Liver (tissue), 9 donors: ENCODE results near the gene NFE2L1. TPM values are rescaled to one million over a fixed set of nuclear protein-coding genes. Genes with fewer than 3 reads are reported as not detected.

Experiments used
- DNase-seq: peaks from one replicate; pipeline ENCODE4 v3.0.0-alpha.2; 2017; ENCODE audit warnings: low spot score
- H3K27ac ChIP-seq, 2 donors: one replicate each; pipeline ENCODE4 v1.7.0; 2013; ENCODE audit warnings: inconsistent platforms in 2 of 2, low read length in 2 of 2, control low read depth in 1 of 2, low read depth in 1 of 2, mild to moderate bottlenecking in 1 of 2
- H3K27me3 ChIP-seq, 4 donors: one replicate each; pipeline versions ENCODE4 v1.6.1 to v1.7.0; 2013; ENCODE audit warnings: low read length in 3 of 4, inconsistent platforms in 1 of 4, mild to moderate bottlenecking in 1 of 4, moderate library complexity in 1 of 4; ENCODE audit not compliant: control insufficient read depth in 4 of 4, insufficient read depth in 4 of 4
- H3K36me3 ChIP-seq, 4 donors: one replicate each; pipeline versions ENCODE4 v1.6.1 to v1.7.0; 2013; ENCODE audit warnings: low read length in 3 of 4, mild to moderate bottlenecking in 3 of 4, low read depth in 1 of 4, moderate library complexity in 1 of 4; ENCODE audit not compliant: control insufficient read depth in 4 of 4, insufficient read depth in 3 of 4
- H3K4me1 ChIP-seq, 4 donors: one replicate each; pipeline versions ENCODE4 v1.6.1 to v1.7.0; 2013; ENCODE audit warnings: low read length in 3 of 4, mild to moderate bottlenecking in 3 of 4, moderate library complexity in 1 of 4; ENCODE audit not compliant: control insufficient read depth in 4 of 4, insufficient read depth in 4 of 4
- H3K4me3 ChIP-seq, 3 donors: one replicate each; pipeline versions ENCODE4 v1.6.1 to v1.7.0; 2013; ENCODE audit warnings: low read length in 3 of 3, control low read depth in 1 of 3, low read depth in 1 of 3, mild to moderate bottlenecking in 1 of 3
- H3K9ac ChIP-seq, 2 donors: one replicate each; pipeline ENCODE4 v1.7.0; 2013; ENCODE audit warnings: low read length in 2 of 2, mild to moderate bottlenecking in 2 of 2, moderate library complexity in 2 of 2, control low read depth in 1 of 2, low read depth in 1 of 2
- H3K9me3 ChIP-seq, 4 donors: one replicate each; pipeline versions ENCODE4 v1.6.1 to v1.7.0; 2013; ENCODE audit warnings: low read length in 3 of 4; ENCODE audit not compliant: control insufficient read depth in 4 of 4
- EGR1 ChIP-seq, 2 donors: IDR thresholded peaks; 2 replicates each; pipeline ENCODE4 v1.6.1; 2016 to 2018; ENCODE audit warnings: antibody characterized with exemption in 2 of 2, low read depth in 2 of 2
- FOXA1 ChIP-seq: IDR thresholded peaks from 2 replicates; pipeline ENCODE4 v1.6.1; 2016; ENCODE audit warnings: antibody characterized with exemption
- FOXA2 ChIP-seq: IDR thresholded peaks from 2 replicates; pipeline ENCODE4 v1.6.1; 2016; ENCODE audit warnings: antibody characterized with exemption
- GABPA ChIP-seq, 2 donors: IDR thresholded peaks in 1 of 2; conservative IDR thresholded peaks in 1 of 2; 2 replicates each; pipeline ENCODE4 v1.6.1; 2016; ENCODE audit warnings: antibody characterized with exemption in 2 of 2, mild to moderate bottlenecking in 1 of 2, moderate library complexity in 1 of 2
- HNF4A ChIP-seq, 2 donors: conservative IDR thresholded peaks; 2 replicates each; pipeline ENCODE4 v1.6.1; 2016; ENCODE audit warnings: antibody characterized with exemption in 2 of 2, mild to moderate bottlenecking in 2 of 2
- HNF4G ChIP-seq: IDR thresholded peaks from 2 replicates; pipeline ENCODE4 v1.6.1; 2016; ENCODE audit warnings: antibody characterized with exemption
- JUND ChIP-seq, 2 donors: IDR thresholded peaks; 2 replicates each; pipeline ENCODE4 v1.6.1; 2016; ENCODE audit warnings: antibody characterized with exemption in 2 of 2
- MAX ChIP-seq: IDR thresholded peaks from 2 replicates; pipeline ENCODE4 v1.6.1; 2016; ENCODE audit warnings: antibody characterized with exemption
- RAD21 ChIP-seq, 2 donors: IDR thresholded peaks; 2 replicates each; pipeline ENCODE4 v1.6.1; 2016; ENCODE audit warnings: antibody characterized with exemption in 2 of 2, mild to moderate bottlenecking in 2 of 2
- REST ChIP-seq: IDR thresholded peaks from 2 replicates; pipeline ENCODE4 v1.6.1; 2016; ENCODE audit warnings: antibody characterized with exemption, mild to moderate bottlenecking
- RXRA ChIP-seq, 2 donors: IDR thresholded peaks; 2 replicates each; pipeline ENCODE4 v1.6.1; 2017 to 2018; ENCODE audit warnings: antibody characterized with exemption in 2 of 2, mild to moderate bottlenecking in 1 of 2
- SP1 ChIP-seq: IDR thresholded peaks from 2 replicates; pipeline ENCODE4 v1.6.1; 2018; ENCODE audit warnings: antibody characterized with exemption, mild to moderate bottlenecking
- TAF1 ChIP-seq: conservative IDR thresholded peaks from 2 replicates; pipeline ENCODE4 v1.6.1; 2016; ENCODE audit warnings: antibody characterized with exemption, mild to moderate bottlenecking
- YY1 ChIP-seq: IDR thresholded peaks from 2 replicates; pipeline ENCODE4 v1.6.1; 2016; ENCODE audit warnings: antibody characterized with exemption, mild to moderate bottlenecking
- ZBTB33 ChIP-seq: IDR thresholded peaks from 2 replicates; pipeline ENCODE4 v1.6.1; 2016; ENCODE audit warnings: antibody characterized with exemption
- WGBS: extraction: QIAGEN DNeasy Blood & Tissue Kit; methylation state at CpG from one replicate; pipeline ENCODE4 v1.1.7; 2013; 5-methylcytosine and 5-hydroxymethylcytosine counted together
- polyA plus RNA-seq, 2 donors: library from polyadenylated mRNA; stranded (reverse) in 1 of 2; unstranded in 1 of 2; fragments of 200-250 nt in 1 of 2; fragments of >200 nt in 1 of 2; fragmentation: Nextera tagmentation in 1 of 2; extraction: Ambion mirVana in 1 of 2; gene quantifications; one replicate each; pipeline versions ENCODE4 v1.2.1 to v1.2.3, GENCODE V29; 2013 to 2015
- total RNA-seq, 2 donors: library from RNA; depleted of rRNA; stranded (reverse); fragments of >200 nt; gene quantifications; one replicate each; pipeline ENCODE4 v1.2.3, GENCODE V29; 2014
- TF ChIP-seq, protein P1 (sequence below): fragments of 150-350 bp; IDR thresholded peaks from 2 replicates; pipeline ENCODE4 v1.5.1; 2017; ENCODE audit warnings: improper control_type of control experiment, low read depth, low read length; ENCODE audit not compliant: missing input control
- donor health status: healthy.
- donor health status: healthy.
- donor health status: healthy.
- donor health status: healthy.
- donor health status: healthy.

The NFE2L1 gene
- total and polyA plus RNA-seq, 4 donors = 14.3 to 79.5 (median 57.6) TPM

- H3K36me3 ChIP-seq = peaks cover 0 to 3% (median 0%) of the 10 kb centered on the region in 4 donors
- no peak for DNase-seq
- H3K27me3 ChIP-seq = no peaks in the 10 kb centered on the region
- TF ChIP-seq TAF1 = no peak
- TF ChIP-seq HNF4A (conservative IDR thresholded peaks at IDR 0.05) = no peak
- TF ChIP-seq FOXA1 = no peak
- no peak for TF ChIP-seq HNF4G
- no peak for TF ChIP-seq EGR1 (IDR thresholded peaks at IDR 0.05; ENCODE audit: low read depth in 2 of 2)
- TF ChIP-seq JUND (IDR thresholded peaks at IDR 0.05) = no peak
- no peak for TF ChIP-seq ZBTB33
- TF ChIP-seq REST = no peak
- no peak for TF ChIP-seq MAX
- no peak for TF ChIP-seq SP1
- TF ChIP-seq, protein P1, sequence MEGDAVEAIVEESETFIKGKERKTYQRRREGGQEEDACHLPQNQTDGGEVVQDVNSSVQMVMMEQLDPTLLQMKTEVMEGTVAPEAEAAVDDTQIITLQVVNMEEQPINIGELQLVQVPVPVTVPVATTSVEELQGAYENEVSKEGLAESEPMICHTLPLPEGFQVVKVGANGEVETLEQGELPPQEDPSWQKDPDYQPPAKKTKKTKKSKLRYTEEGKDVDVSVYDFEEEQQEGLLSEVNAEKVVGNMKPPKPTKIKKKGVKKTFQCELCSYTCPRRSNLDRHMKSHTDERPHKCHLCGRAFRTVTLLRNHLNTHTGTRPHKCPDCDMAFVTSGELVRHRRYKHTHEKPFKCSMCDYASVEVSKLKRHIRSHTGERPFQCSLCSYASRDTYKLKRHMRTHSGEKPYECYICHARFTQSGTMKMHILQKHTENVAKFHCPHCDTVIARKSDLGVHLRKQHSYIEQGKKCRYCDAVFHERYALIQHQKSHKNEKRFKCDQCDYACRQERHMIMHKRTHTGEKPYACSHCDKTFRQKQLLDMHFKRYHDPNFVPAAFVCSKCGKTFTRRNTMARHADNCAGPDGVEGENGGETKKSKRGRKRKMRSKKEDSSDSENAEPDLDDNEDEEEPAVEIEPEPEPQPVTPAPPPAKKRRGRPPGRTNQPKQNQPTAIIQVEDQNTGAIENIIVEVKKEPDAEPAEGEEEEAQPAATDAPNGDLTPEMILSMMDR = no peak
- TF ChIP-seq RAD21 (IDR thresholded peaks at IDR 0.05) = no peak
- TF ChIP-seq RXRA (IDR thresholded peaks at IDR 0.05) = no peak
- no peak for TF ChIP-seq YY1
- TF ChIP-seq GABPA (IDR thresholded peaks at IDR 0.05 in 1 of 2, conservative IDR thresholded peaks at IDR 0.05 in 1 of 2) = no peak
- no peak for TF ChIP-seq FOXA2
- H3K4me1 ChIP-seq = peaks cover 0 to 12% (median 7%) of the 10 kb centered on the region in 4 donors
- H3K4me3 ChIP-seq = no peak overlapping the region
- no peak overlapping the region for H3K27ac ChIP-seq
- no peak overlapping the region for H3K9ac ChIP-seq
- H3K9me3 ChIP-seq = no peaks in the 10 kb centered on the region
- WGBS = 88% methylated on average over 4 of the region's 4 CpGs
These were observed 47.5 kb downstream of the NFE2L1 start for GRCh38 chr17:48095611-48096010.

DNA sequence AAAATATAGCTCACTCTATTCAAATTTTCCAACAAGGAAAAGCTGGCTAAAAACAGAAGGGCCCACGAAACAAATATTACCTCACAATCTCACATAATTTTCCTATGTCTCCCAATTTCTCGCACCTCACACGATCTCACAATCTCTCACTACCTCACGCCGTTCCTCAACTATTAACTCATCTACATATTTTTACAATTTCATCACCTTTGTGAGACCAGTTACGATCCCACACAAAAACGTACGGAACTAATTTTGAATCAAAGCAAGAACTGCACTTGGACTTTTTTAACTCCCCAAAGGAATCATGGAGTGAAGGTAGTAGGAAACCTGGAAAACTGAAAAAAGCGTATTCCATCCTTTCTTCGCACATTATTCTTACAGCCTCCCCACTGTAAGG lies 52.0 kb downstream of the NFE2L1 start:
- Histone ChIP-seq H3K36me3 (no peaks in the 10 kb centered on the region), H3K9me3 (no peaks in the 10 kb centered on the region), H3K4me1 (peaks cover 1 to 17% (median 11%) of the 10 kb centered on the region in 4 donors), H3K27ac (peak overlapping the region; percentile 81 to 89), H3K4me3 (peak overlapping the region; percentile 51 to 94 (median 77)), H3K9ac (no peak overlapping the region), H3K27me3 (no peaks in the 10 kb centered on the region)
- no peak for DNase-seq
- TF ChIP-seq YY1 (no peak), JUND (IDR thresholded peaks at IDR 0.05) (no peak), GABPA (IDR thresholded peaks at IDR 0.05 in 1 of 2, conservative IDR thresholded peaks at IDR 0.05 in 1 of 2) (no peak), RXRA (IDR thresholded peaks at IDR 0.05) (no peak), EGR1 (IDR thresholded peaks at IDR 0.05; ENCODE audit: low read depth in 2 of 2) (no peak), RAD21 (IDR thresholded peaks at IDR 0.05) (no peak)
- 68% methylated on average over 10 of the region's 10 CpGs for WGBS
